Vagina (tissue), 2 donors: Measurements from ENCODE around the gene CIAO1. TPM values are rescaled to one million over a fixed set of nuclear protein-coding genes. Genes with fewer than 3 reads are reported as not detected.

Experiments
- DNase-seq, 2 donors: peaks; one replicate each; pipeline ENCODE4 v3.0.0-alpha.2; 2017; ENCODE audit errors: extremely low spot score in 2 of 2
- H3K27ac ChIP-seq: fragments of 200-600 bp; sonication (generic); one replicate; pipeline ENCODE4 v1.5.1; 2019
- H3K27me3 ChIP-seq: fragments of 200-600 bp; sonication (generic); one replicate; pipeline ENCODE4 v1.5.1; 2019
- H3K36me3 ChIP-seq, 2 donors: fragments of 200-600 bp; sonication (generic); one replicate each; pipeline ENCODE4 v1.5.1; 2017 to 2019
- H3K4me1 ChIP-seq: fragments of 200-600 bp; sonication (generic); one replicate; pipeline ENCODE4 v1.5.1; 2019
- H3K4me3 ChIP-seq, 2 donors: fragments of 200-600 bp; sonication (generic); 1 replicate in 1 of 2; 2 replicates in 1 of 2; pipeline ENCODE4 v1.5.1; 2016 to 2019
- H3K9me3 ChIP-seq: fragments of 200-600 bp; sonication (generic); one replicate; pipeline ENCODE4 v1.5.1; 2019
- CTCF ChIP-seq, 3 experiments: fragments of 450-650 bp in 2 of 3; fragments of 200-600 bp in 1 of 3; sonication (generic) in 1 of 3; IDR thresholded peaks; one replicate each; pipeline ENCODE4 v1.5.1; 2017 to 2019; ENCODE audit warnings: antibody characterized with exemption in 3 of 3, mild to moderate bottlenecking in 2 of 3, moderate library complexity in 2 of 3
- POLR2A ChIP-seq, 2 donors: fragments of 450-650 bp; IDR thresholded peaks; one replicate each; pipeline ENCODE4 v1.6.1; 2017; ENCODE audit warnings: antibody characterized with exemption in 2 of 2, mild to moderate bottlenecking in 2 of 2, moderate library complexity in 2 of 2
- POLR2AphosphoS5 ChIP-seq, 2 donors: sonication (generic); formaldehyde crosslinking; IDR thresholded peaks; one replicate each; pipeline ENCODE4 v1.9.0; 2017; ENCODE audit warnings: antibody characterized with exemption in 2 of 2, mild to moderate bottlenecking in 2 of 2, low read depth in 1 of 2; ENCODE audit not compliant: insufficient read depth in 1 of 2
- intact Hi-C: fragments of 100-400 bp; cut with DNase I; formaldehyde crosslinking; loops from one replicate; pipeline ENCODE4 v1.15.1; 2023
- total RNA-seq: library from RNA; depleted of rRNA; stranded (reverse); fragments of >200 nt; gene quantifications from one replicate; pipeline ENCODE4 v1.2.3, GENCODE V29; 2016

CIAO1 gene
- total RNA-seq, 1 donor from 2014 or later = 92.6 TPM

- Histone ChIP-seq H3K4me3 (no peak overlapping the region), H3K9me3 (no peaks in the 10 kb centered on the region), H3K27me3 (no peaks in the 10 kb centered on the region), H3K4me1 (peaks cover 2% of the 10 kb centered on the region), H3K27ac (no peak overlapping the region), H3K36me3 (peaks cover 12 to 99% of the 10 kb centered on the region in 2 donors)
- no peak for DNase-seq
- intact Hi-C loops = loop anchor here (10.0 kb wide), 1 partner anchor 208 kb away; the partner anchor contains the start of gene NEURL3
- no peak for TF ChIP-seq CTCF (IDR thresholded peaks at IDR 0.05)
- no peak for TF ChIP-seq POLR2AphosphoS5 (IDR thresholded peaks at IDR 0.05; ENCODE audit: insufficient read depth in 1 of 2, low read depth in 1 of 2)
- TF ChIP-seq POLR2A (IDR thresholded peaks at IDR 0.05) = no peak
These were observed 30.9 kb downstream of the CIAO1 start for GRCh38 chr2:96296925-96297324.

- TF ChIP-seq POLR2AphosphoS5 (IDR thresholded peaks at IDR 0.05; ENCODE audit: insufficient read depth in 1 of 2, low read depth in 1 of 2) (no peak), CTCF (IDR thresholded peaks at IDR 0.05) (no peak), POLR2A (IDR thresholded peaks at IDR 0.05) (no peak)
- H3K36me3 ChIP-seq = peaks cover 10 to 67% of the 10 kb centered on the region in 2 donors
- no peak overlapping the region for H3K4me3 ChIP-seq
- H3K4me1 ChIP-seq = peaks cover 35% of the 10 kb centered on the region
- DNase-seq = no peak
- intact Hi-C loops = no loop called here
- H3K27ac ChIP-seq = no peak overlapping the region
- H3K27me3 ChIP-seq = no peaks in the 10 kb centered on the region
- no peaks in the 10 kb centered on the region for H3K9me3 ChIP-seq
These were observed 35.8 kb downstream of the CIAO1 start for GRCh38 chr2:96301865-96302264.

GRCh38 chr2:96304606-96305005 lies 38.6 kb downstream of the CIAO1 start:
- H3K27me3 ChIP-seq = no peaks in the 10 kb centered on the region
- peak overlapping the region; percentile 72 to 93 for H3K4me3 ChIP-seq
- no peak for DNase-seq
- peak overlapping the region; percentile 80 for H3K27ac ChIP-seq
- H3K4me1 ChIP-seq = peaks cover 35% of the 10 kb centered on the region
- intact Hi-C loops = no loop called here
- TF ChIP-seq POLR2AphosphoS5 (IDR thresholded peaks at IDR 0.05; ENCODE audit: insufficient read depth in 1 of 2, low read depth in 1 of 2) (no peak), CTCF (IDR thresholded peaks at IDR 0.05) (no peak), POLR2A (IDR thresholded peaks at IDR 0.05) (no peak)
- H3K36me3 ChIP-seq = peaks cover 1 to 39% of the 10 kb centered on the region in 2 donors
- no peaks in the 10 kb centered on the region for H3K9me3 ChIP-seq

GRCh38 chr2:96305091-96305978 lies 39.3 kb downstream of the CIAO1 start, which contains the start of gene SNRNP200:
Gene SNRNP200 (minus strand): TSS chr2:96305546. CDS start chr2:96305437, 109 bp downstream.
- Histone ChIP-seq H3K27me3 (no peaks in the 10 kb centered on the region), H3K9me3 (no peaks in the 10 kb centered on the region), H3K36me3 (peaks cover 0 to 32% of the 10 kb centered on the region in 2 donors), H3K4me3 (peak within 1 kb of the TSS; percentile 72 to 93), H3K27ac (peak within 1 kb of the TSS; percentile 80), H3K4me1 (peaks cover 35% of the 10 kb centered on the region)
- intact Hi-C loops = no loop called here
- no peak for DNase-seq
- no peak for TF ChIP-seq CTCF (IDR thresholded peaks at IDR 0.05)
- TF ChIP-seq POLR2AphosphoS5 (IDR thresholded peaks at IDR 0.05; ENCODE audit: insufficient read depth in 1 of 2, low read depth in 1 of 2) = peak; percentile 93 to 96
- TF ChIP-seq POLR2A (IDR thresholded peaks at IDR 0.05) = peak in 1 of 2 donors; percentile 66

GRCh38 chr2:96305979-96306308 lies 39.9 kb downstream of the CIAO1 start:
- TF ChIP-seq CTCF (IDR thresholded peaks at IDR 0.05) = no peak
- no peak for TF ChIP-seq POLR2A (IDR thresholded peaks at IDR 0.05)
- TF ChIP-seq POLR2AphosphoS5 (IDR thresholded peaks at IDR 0.05; ENCODE audit: insufficient read depth in 1 of 2, low read depth in 1 of 2) = no peak
- Histone ChIP-seq H3K9me3 (no peaks in the 10 kb centered on the region), H3K27me3 (no peaks in the 10 kb centered on the region), H3K4me3 (peak overlapping the region; percentile 72 to 93), H3K4me1 (peaks cover 35% of the 10 kb centered on the region), H3K27ac (peak overlapping the region; percentile 80), H3K36me3 (peaks cover 0 to 27% of the 10 kb centered on the region in 2 donors)
- intact Hi-C loops = no loop called here
- no peak for DNase-seq
